Measurements from ENCODE around the gene ADCYAP1R1. TPM values are rescaled to one million over a fixed set of nuclear protein-coding genes. Genes with fewer than 3 reads are reported as not detected.

The ADCYAP1R1 gene
- total RNA-seq (2022; extraction: Qiagen RNA extraction) = 0.03 to 0.07 TPM (median 0.03 TPM) in 4 of 5 replicates, not detected in the other

GRCh38 chr7:31051598-31052486 lies at the start of gene ADCYAP1R1:
Gene ADCYAP1R1, plus strand, starts transcription at chr7:31052308. Its CDS starts 10,957 bp downstream, at chr7:31063265.

Other genes starting within 250 kb of the ADCYAP1R1 start
- gene AQP1, start 140.5 kb upstream of the ADCYAP1R1 start, total RNA-seq (2022; extraction: Qiagen RNA extraction) = 0.33 to 0.53 TPM (median 0.45 TPM) in 5 replicates
- 0.10 TPM in 1 of 5 replicates, not detected in the others for gene GHRHR, start 88.4 kb upstream of the ADCYAP1R1 start, total RNA-seq (2022; extraction: Qiagen RNA extraction)